ENCODE data around the gene PCDH8. TPM values are rescaled to one million over a fixed set of nuclear protein-coding genes. Genes with fewer than 3 reads are reported as not detected.

PCDH8 gene
- total RNA-seq, 4 donors from 2014 or later: not detected

- ATAC-seq (ENCODE audit: low FRiP score) (no peak), DNase-seq (ENCODE audit: low spot score) (no peak)
- TF ChIP-seq CTCF (IDR thresholded peaks at IDR 0.05): no peak
These were observed 36.7 kb upstream of the PCDH8 start for GRCh38 chr13:52885141-52885540.

GRCh38 chr13:52884429-52885010 is 36.1 kb upstream of the PCDH8 start:
- DNase-seq (ENCODE audit: low spot score): no peak
- TF ChIP-seq CTCF (IDR thresholded peaks at IDR 0.05): no peak
- ATAC-seq (ENCODE audit: low FRiP score): no peak

- TF ChIP-seq CTCF (IDR thresholded peaks at IDR 0.05): no peak
- DNase-seq (ENCODE audit: low spot score) (no peak), ATAC-seq (ENCODE audit: low FRiP score) (no peak)
These were observed 34.3 kb upstream of the PCDH8 start for GRCh38 chr13:52882785-52883184.

- no peak for TF ChIP-seq CTCF (IDR thresholded peaks at IDR 0.05)
- no peak for ATAC-seq (ENCODE audit: low FRiP score)
- DNase-seq (ENCODE audit: low spot score): no peak
These were observed 31.7 kb upstream of the PCDH8 start for GRCh38 chr13:52879950-52880741.

- TF ChIP-seq CTCF (IDR thresholded peaks at IDR 0.05): no peak
These were observed 30.4 kb upstream of the PCDH8 start for GRCh38 chr13:52878831-52879230.

GRCh38 chr13:52870143-52870542 is 21.7 kb upstream of the PCDH8 start:
- DNase-seq (ENCODE audit: low spot score): no peak
- TF ChIP-seq CTCF (IDR thresholded peaks at IDR 0.05): no peak
- ATAC-seq (ENCODE audit: low FRiP score): no peak

More at GRCh38 chr13:52878831-52879230, 30.4 kb upstream of the PCDH8 start:
- DNase-seq (ENCODE audit: low spot score) (no peak), ATAC-seq (ENCODE audit: low FRiP score) (no peak)

GRCh38 chr13:52869621-52870020 is 21.2 kb upstream of the PCDH8 start:
- ATAC-seq (ENCODE audit: low FRiP score) (no peak), DNase-seq (ENCODE audit: low spot score) (no peak)
- no peak for TF ChIP-seq CTCF (IDR thresholded peaks at IDR 0.05)

Measured in omental fat pad (tissue), 4 donors.